OCI-LY7 (cell line): ENCODE measurements around the gene ATP11A. TPM values are rescaled to one million over a fixed set of nuclear protein-coding genes. Genes with fewer than 3 reads are reported as not detected.

Source experiments
- BruUV-seq: library from RNA; stranded (reverse); fragments of 400-500 nt; replicated peaks from 2 replicates; lab custom pipeline; 2021; lab: Mats Ljungman, UMichigan
- CTCF ChIA-PET: fragments of 300-600 bp; sonication (Branson Sonifier 250); formaldehyde crosslinking; loops from one replicate; lab custom pipeline; 2022; ENCODE audit warnings: antibody characterized with exemption; ENCODE audit not compliant: unreplicated experiment; lab: Charles Lee
- POLR2A ChIA-PET: fragments of 300-600 bp; sonication (Branson Sonifier 250); formaldehyde crosslinking; loops from one replicate; lab custom pipeline; 2022; ENCODE audit warnings: antibody characterized with exemption; lab: Charles Lee
- DNase-seq: peaks from one replicate; pipeline ENCODE4 v3.0.0-alpha.2; 2015; ENCODE audit warnings: low spot score
- H2AFZ ChIP-seq: fragments of 200-600 bp; sonication (generic), shearing (Covaris generic); 2 replicates; pipeline ENCODE4 v1.6.1; 2014; ENCODE audit warnings: mild to moderate bottlenecking, antibody characterized with exemption, low read length, moderate library complexity
- H3K27ac ChIP-seq: fragments of 200-600 bp; sonication (generic); 2 replicates; pipeline ENCODE4 v1.5.1; 2014; ENCODE audit warnings: mixed run types, low read depth, mild to moderate bottlenecking, moderate library complexity, low read length, inconsistent platforms; ENCODE audit not compliant: poor library complexity, severe bottlenecking
- H3K36me3 ChIP-seq: fragments of 200-600 bp; sonication (generic); 2 replicates; pipeline ENCODE4 v1.6.1; 2014; ENCODE audit warnings: mild to moderate bottlenecking, antibody characterized with exemption, low read length, moderate library complexity, mixed read lengths; ENCODE audit not compliant: insufficient read depth
- H3K4me1 ChIP-seq: fragments of 200-600 bp; sonication (generic); 2 replicates; pipeline ENCODE4 v1.5.1; 2014; ENCODE audit warnings: mild to moderate bottlenecking, low read length; ENCODE audit not compliant: insufficient read depth, poor library complexity, severe bottlenecking
- H3K4me2 ChIP-seq: fragments of 200-600 bp; sonication (generic); 2 replicates; pipeline ENCODE4 v1.6.1; 2014; ENCODE audit warnings: mild to moderate bottlenecking, low read length
- H3K4me3 ChIP-seq: fragments of 200-600 bp; sonication (generic); 2 replicates; pipeline ENCODE4 v1.5.1; 2014; ENCODE audit warnings: mild to moderate bottlenecking, low read depth, low read length; ENCODE audit not compliant: poor library complexity, severe bottlenecking
- H3K79me2 ChIP-seq: fragments of 200-600 bp; sonication (generic); 2 replicates; pipeline ENCODE4 v1.6.1; 2016; ENCODE audit warnings: low read depth, mild to moderate bottlenecking, low read length, moderate library complexity, mixed read lengths; ENCODE audit not compliant: insufficient read depth
- H3K9me2 ChIP-seq: fragments of 200-600 bp; sonication (generic); 2 replicates; pipeline ENCODE4 v1.6.1; 2016; ENCODE audit warnings: mild to moderate bottlenecking, low read length, mixed read lengths; ENCODE audit not compliant: insufficient read depth
- H3K9me3 ChIP-seq: fragments of 200-600 bp; sonication (generic); 2 replicates; pipeline ENCODE4 v1.6.1; 2014; ENCODE audit warnings: mild to moderate bottlenecking, mixed run types, low read length, mixed read lengths
- H4K20me1 ChIP-seq: fragments of 200-600 bp; sonication (generic); 2 replicates; pipeline ENCODE4 v1.6.1; 2014; ENCODE audit warnings: mild to moderate bottlenecking, antibody characterized with exemption, low read length, moderate library complexity, mixed read lengths; ENCODE audit not compliant: insufficient read depth
- EZH2phosphoT487 ChIP-seq: fragments of 200-600 bp; sonication (generic); IDR thresholded peaks from 2 replicates; pipeline ENCODE4 v1.6.1; 2018; ENCODE audit warnings: low read depth, borderline replicate concordance, mild to moderate bottlenecking, mixed run types, antibody characterized with exemption, low read length, moderate library complexity, mixed read lengths
- intact Hi-C: fragments of 100-400 bp; cut with micrococcal nuclease; formaldehyde crosslinking; loops from one replicate; pipeline ENCODE4 v1.10.0; 2022; ENCODE audit not compliant: unreplicated experiment
- total RNA-seq, 2 experiments: library from RNA; depleted of rRNA in 1 of 2; stranded (reverse); fragments of >200 nt in 1 of 2; shearing (Covaris generic) in 1 of 2; gene quantifications; 2 replicates each; pipeline ENCODE4 v1.2.3, GENCODE V29; 2014 to 2022
- TF ChIP-seq, protein P1 (sequence below): fragments of 200-600 bp; sonication (generic); conservative IDR thresholded peaks from 2 replicates; pipeline ENCODE4 v1.5.1; 2014; ENCODE audit warnings: mild to moderate bottlenecking, antibody characterized with exemption, low read length, moderate library complexity, mixed read lengths

The ATP11A gene
- total RNA-seq, 2 experiments from 2014 or later, result 8.8 to 23.1 TPM

DNA sequence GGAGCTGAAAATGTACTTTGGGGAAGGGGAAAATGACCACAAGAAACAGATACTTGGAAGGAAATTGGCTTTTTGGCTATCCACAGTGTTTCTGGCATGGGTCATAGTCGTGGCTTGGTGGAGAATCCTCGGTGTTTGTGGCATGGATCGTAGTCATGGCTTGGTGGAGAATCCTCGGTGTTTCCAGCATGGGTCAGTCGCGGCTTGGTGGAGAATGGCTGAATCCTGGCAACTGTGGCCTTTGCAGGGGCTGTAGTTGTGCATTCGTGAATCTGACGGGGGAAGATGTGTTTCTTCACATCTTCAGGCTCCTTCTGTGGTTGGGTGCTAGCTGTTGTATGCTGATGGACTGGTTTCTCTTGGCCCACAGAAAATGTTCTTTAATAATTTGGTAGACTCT lies 217.4 kb downstream of the ATP11A start:
- no peaks in the 10 kb centered on the region for H3K9me2 ChIP-seq
- no peak overlapping the region for H2AFZ ChIP-seq
- BruUV-seq, result no TSS peak
- no peak for DNase-seq
- H3K4me1 ChIP-seq, result peaks cover 9% of the 10 kb centered on the region
- no peak overlapping the region for H3K27ac ChIP-seq
- H3K36me3 ChIP-seq, result no peaks in the 10 kb centered on the region
- H4K20me1 ChIP-seq, result no peaks in the 10 kb centered on the region
- no peak overlapping the region for H3K4me3 ChIP-seq
- no peaks in the 10 kb centered on the region for H3K9me3 ChIP-seq
- no peak overlapping the region for H3K4me2 ChIP-seq
- ChIA-PET CTCF (no interaction called here), POLR2A (no interaction called here)
- TF ChIP-seq, protein P1, sequence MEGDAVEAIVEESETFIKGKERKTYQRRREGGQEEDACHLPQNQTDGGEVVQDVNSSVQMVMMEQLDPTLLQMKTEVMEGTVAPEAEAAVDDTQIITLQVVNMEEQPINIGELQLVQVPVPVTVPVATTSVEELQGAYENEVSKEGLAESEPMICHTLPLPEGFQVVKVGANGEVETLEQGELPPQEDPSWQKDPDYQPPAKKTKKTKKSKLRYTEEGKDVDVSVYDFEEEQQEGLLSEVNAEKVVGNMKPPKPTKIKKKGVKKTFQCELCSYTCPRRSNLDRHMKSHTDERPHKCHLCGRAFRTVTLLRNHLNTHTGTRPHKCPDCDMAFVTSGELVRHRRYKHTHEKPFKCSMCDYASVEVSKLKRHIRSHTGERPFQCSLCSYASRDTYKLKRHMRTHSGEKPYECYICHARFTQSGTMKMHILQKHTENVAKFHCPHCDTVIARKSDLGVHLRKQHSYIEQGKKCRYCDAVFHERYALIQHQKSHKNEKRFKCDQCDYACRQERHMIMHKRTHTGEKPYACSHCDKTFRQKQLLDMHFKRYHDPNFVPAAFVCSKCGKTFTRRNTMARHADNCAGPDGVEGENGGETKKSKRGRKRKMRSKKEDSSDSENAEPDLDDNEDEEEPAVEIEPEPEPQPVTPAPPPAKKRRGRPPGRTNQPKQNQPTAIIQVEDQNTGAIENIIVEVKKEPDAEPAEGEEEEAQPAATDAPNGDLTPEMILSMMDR, result no peak
- TF ChIP-seq EZH2phosphoT487, result no peak
- no peaks in the 10 kb centered on the region for H3K79me2 ChIP-seq
- intact Hi-C loops, result no loop called here

DNA sequence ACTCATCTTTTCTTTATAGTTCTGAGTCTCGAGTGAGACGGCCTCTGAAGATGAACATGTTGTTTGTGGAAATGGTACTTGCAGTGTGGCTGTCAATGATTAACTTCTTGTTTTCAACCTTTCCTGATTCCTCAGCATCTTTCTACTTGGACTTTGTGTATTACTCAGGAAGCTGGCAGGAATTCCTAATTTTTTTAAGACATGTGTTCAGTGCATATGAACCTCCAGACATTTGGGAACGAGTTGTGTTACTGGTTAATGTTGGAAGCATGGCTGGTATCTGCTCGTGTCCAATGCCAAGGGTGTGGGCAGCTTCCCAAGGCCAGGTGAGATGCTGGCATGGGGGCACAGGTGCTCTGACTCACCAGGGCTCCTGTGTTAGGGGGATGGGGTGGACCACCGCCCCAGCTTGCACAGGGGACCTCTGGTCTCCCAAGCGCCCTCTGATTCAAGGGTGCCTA lies 218.1 kb downstream of the ATP11A start:
- Histone ChIP-seq H4K20me1 (no peaks in the 10 kb centered on the region), H3K4me2 (peak overlapping the region; percentile 29), H3K36me3 (no peaks in the 10 kb centered on the region), H3K4me1 (peaks cover 9% of the 10 kb centered on the region), H3K4me3 (no peak overlapping the region), H2AFZ (no peak overlapping the region), H3K79me2 (no peaks in the 10 kb centered on the region), H3K9me3 (no peaks in the 10 kb centered on the region), H3K27ac (no peak overlapping the region), H3K9me2 (no peaks in the 10 kb centered on the region)
- TF ChIP-seq, protein P1, result no peak
- TF ChIP-seq EZH2phosphoT487, result no peak
- POLR2A ChIA-PET, result no interaction called here
- DNase-seq, result no peak
- CTCF ChIA-PET, result no interaction called here
- intact Hi-C loops, result no loop called here
- no TSS peak for BruUV-seq

DNA sequence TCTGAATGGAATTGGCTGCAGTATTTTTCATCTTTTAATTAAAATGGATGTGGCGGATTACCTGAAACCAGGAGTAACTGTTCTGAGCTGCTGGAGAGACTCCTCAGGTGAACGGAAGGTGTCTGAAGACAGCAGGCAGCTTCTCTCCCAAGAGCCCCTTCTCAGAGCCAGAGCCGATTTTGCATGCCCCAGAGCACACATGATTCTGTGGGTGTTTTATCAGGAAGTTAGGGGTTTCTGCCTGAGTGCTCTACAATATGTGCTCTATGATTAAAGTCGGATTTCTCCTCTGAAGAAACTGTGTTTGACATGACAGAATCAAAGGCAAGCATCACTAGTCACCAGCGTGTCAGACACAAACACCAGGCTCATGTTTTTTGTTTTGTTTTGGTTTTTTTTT lies 218.5 kb downstream of the ATP11A start:
- ChIA-PET POLR2A (no interaction called here), CTCF (no interaction called here)
- Histone ChIP-seq H3K4me2 (peak overlapping the region; percentile 29), H3K79me2 (no peaks in the 10 kb centered on the region), H4K20me1 (no peaks in the 10 kb centered on the region), H2AFZ (no peak overlapping the region), H3K36me3 (no peaks in the 10 kb centered on the region), H3K9me3 (no peaks in the 10 kb centered on the region), H3K4me3 (no peak overlapping the region), H3K27ac (no peak overlapping the region), H3K4me1 (peaks cover 9% of the 10 kb centered on the region), H3K9me2 (no peaks in the 10 kb centered on the region)
- TF ChIP-seq, protein P1, result no peak
- TF ChIP-seq EZH2phosphoT487, result no peak
- no TSS peak for BruUV-seq
- DNase-seq, result peak; percentile 50
- intact Hi-C loops, result no loop called here
